ENCODE data around the gene ACSF3. TPM values are rescaled to one million over a fixed set of nuclear protein-coding genes. Genes with fewer than 3 reads are reported as not detected.

ACSF3 gene
- polyA plus RNA-seq, 1 donor from 2014 or later: 20.8 TPM

DNA sequence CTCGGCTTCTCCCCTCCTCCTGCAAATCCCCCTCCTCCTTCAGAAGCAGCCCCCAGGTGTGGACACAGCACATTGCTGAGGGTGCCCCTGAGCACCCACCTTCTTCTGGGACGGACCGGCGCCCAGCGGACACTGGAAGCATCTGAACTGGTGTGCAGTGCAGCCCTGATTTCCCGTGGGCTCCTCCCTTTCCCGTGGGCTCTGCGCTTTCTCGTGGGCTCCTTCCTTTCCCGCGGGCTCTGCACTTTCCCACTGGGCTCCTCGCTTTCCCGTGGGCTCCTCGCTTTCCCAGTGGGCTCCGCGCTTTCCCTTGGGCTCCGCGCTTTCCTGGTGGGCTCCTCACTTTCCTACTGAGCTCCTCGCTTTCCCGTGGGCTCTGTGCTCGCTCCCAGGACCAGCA is 32.6 kb upstream of the ACSF3 start:
- Histone ChIP-seq H3K9me3 (ENCODE audit: low read length) (no peaks in the 10 kb centered on the region), H3K9me2 (ENCODE audit: insufficient read depth, low read length) (no peaks in the 10 kb centered on the region), H3F3A (ENCODE audit: insufficient read depth, low read length, poor library complexity, severe bottlenecking) (no peaks in the 10 kb centered on the region), H3K9ac (ENCODE audit: low read length) (no peak overlapping the region), H3K4me2 (ENCODE audit: low read length) (no peak overlapping the region), H3K27me3 (ENCODE audit: insufficient read depth, low read depth, low read length) (no peaks in the 10 kb centered on the region), H4K20me1 (ENCODE audit: insufficient read depth) (no peaks in the 10 kb centered on the region), H3K79me2 (replicated peaks; ENCODE audit: insufficient read depth, low read length) (no peaks in the 10 kb centered on the region), H3K36me3 (ENCODE audit: insufficient read depth, low read length) (no peaks in the 10 kb centered on the region), H2AFZ (ENCODE audit: low read depth, low read length) (no peak overlapping the region), H3K27ac (ENCODE audit: low read length) (no peak overlapping the region), H3K4me3 (ENCODE audit: low read length) (no peak overlapping the region)
- TF ChIP-seq, protein P1, sequence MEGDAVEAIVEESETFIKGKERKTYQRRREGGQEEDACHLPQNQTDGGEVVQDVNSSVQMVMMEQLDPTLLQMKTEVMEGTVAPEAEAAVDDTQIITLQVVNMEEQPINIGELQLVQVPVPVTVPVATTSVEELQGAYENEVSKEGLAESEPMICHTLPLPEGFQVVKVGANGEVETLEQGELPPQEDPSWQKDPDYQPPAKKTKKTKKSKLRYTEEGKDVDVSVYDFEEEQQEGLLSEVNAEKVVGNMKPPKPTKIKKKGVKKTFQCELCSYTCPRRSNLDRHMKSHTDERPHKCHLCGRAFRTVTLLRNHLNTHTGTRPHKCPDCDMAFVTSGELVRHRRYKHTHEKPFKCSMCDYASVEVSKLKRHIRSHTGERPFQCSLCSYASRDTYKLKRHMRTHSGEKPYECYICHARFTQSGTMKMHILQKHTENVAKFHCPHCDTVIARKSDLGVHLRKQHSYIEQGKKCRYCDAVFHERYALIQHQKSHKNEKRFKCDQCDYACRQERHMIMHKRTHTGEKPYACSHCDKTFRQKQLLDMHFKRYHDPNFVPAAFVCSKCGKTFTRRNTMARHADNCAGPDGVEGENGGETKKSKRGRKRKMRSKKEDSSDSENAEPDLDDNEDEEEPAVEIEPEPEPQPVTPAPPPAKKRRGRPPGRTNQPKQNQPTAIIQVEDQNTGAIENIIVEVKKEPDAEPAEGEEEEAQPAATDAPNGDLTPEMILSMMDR (IDR thresholded peaks at IDR 0.05; ENCODE audit: poor library complexity, severe bottlenecking): no peak
- TF ChIP-seq EZH2 (IDR thresholded peaks at IDR 0.05; ENCODE audit: borderline replicate concordance, insufficient read depth, low read length, poor library complexity, severe bottlenecking) (no peak), SMC3 (conservative IDR thresholded peaks at IDR 0.05; ENCODE audit: poor library complexity) (no peak), POLR2AphosphoS5 (IDR thresholded peaks at IDR 0.05) (no peak), MXI1 (conservative IDR thresholded peaks at IDR 0.05; ENCODE audit: poor library complexity, severe bottlenecking) (no peak), TAF1 (IDR thresholded peaks at IDR 0.05; ENCODE audit: low read depth) (no peak), RAD21 (conservative IDR thresholded peaks at IDR 0.05) (no peak), EP300 (conservative IDR thresholded peaks at IDR 0.05; ENCODE audit: poor library complexity, severe bottlenecking) (no peak)
- TF ChIP-seq, protein P2, sequence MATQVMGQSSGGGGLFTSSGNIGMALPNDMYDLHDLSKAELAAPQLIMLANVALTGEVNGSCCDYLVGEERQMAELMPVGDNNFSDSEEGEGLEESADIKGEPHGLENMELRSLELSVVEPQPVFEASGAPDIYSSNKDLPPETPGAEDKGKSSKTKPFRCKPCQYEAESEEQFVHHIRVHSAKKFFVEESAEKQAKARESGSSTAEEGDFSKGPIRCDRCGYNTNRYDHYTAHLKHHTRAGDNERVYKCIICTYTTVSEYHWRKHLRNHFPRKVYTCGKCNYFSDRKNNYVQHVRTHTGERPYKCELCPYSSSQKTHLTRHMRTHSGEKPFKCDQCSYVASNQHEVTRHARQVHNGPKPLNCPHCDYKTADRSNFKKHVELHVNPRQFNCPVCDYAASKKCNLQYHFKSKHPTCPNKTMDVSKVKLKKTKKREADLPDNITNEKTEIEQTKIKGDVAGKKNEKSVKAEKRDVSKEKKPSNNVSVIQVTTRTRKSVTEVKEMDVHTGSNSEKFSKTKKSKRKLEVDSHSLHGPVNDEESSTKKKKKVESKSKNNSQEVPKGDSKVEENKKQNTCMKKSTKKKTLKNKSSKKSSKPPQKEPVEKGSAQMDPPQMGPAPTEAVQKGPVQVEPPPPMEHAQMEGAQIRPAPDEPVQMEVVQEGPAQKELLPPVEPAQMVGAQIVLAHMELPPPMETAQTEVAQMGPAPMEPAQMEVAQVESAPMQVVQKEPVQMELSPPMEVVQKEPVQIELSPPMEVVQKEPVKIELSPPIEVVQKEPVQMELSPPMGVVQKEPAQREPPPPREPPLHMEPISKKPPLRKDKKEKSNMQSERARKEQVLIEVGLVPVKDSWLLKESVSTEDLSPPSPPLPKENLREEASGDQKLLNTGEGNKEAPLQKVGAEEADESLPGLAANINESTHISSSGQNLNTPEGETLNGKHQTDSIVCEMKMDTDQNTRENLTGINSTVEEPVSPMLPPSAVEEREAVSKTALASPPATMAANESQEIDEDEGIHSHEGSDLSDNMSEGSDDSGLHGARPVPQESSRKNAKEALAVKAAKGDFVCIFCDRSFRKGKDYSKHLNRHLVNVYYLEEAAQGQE (IDR thresholded peaks at IDR 0.05; ENCODE audit: borderline replicate concordance): no peak

DNA sequence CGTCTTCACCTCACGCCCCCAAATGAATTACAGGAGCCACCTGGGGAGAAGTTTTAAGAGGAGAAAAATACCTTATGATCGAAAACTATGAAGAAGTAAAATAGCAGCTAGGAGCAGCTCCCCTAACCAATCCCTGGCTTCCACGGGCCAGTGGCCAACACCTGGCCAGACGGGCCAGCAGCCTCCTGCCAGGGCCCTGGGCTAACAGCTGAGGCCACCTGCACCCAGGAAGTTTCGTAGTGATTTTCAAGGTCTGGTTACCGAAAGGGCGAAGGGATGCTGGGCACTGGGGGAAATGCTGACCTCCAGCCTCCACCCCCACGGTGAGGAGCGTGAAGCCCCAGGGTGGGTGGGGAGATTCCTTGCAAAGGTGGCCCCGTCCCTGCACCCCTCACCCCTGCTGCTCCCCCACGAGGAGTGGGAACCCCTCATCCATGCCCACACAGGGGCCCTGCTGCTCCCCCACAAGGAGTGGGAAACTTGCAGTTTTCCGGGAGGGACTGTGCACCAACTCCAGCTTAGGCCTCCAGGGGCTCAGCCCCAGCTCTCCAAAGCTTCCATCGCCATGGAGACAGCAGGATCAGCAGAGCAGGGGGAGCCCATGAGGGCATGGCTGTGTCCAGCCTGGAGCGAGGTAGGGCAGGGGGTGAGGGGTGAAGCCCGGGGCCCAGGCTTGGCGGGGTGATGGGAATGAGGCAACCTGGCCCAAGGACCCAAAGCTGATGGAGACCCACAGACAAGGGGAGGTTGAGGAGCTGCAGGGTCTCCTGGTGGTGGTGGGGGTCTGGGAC is 31.9 kb upstream of the ACSF3 start:
- Histone ChIP-seq H2AFZ (ENCODE audit: low read depth, low read length) (no peak overlapping the region), H4K20me1 (ENCODE audit: insufficient read depth) (no peaks in the 10 kb centered on the region), H3K27me3 (ENCODE audit: insufficient read depth, low read depth, low read length) (no peaks in the 10 kb centered on the region), H3K27ac (ENCODE audit: low read length) (no peak overlapping the region), H3K4me2 (ENCODE audit: low read length) (no peak overlapping the region), H3K9me3 (ENCODE audit: low read length) (no peaks in the 10 kb centered on the region), H3K4me3 (ENCODE audit: low read length) (no peak overlapping the region), H3F3A (ENCODE audit: insufficient read depth, low read length, poor library complexity, severe bottlenecking) (no peaks in the 10 kb centered on the region), H3K9me2 (ENCODE audit: insufficient read depth, low read length) (no peaks in the 10 kb centered on the region), H3K36me3 (ENCODE audit: insufficient read depth, low read length) (no peaks in the 10 kb centered on the region), H3K9ac (ENCODE audit: low read length) (no peak overlapping the region), H3K79me2 (replicated peaks; ENCODE audit: insufficient read depth, low read length) (no peaks in the 10 kb centered on the region)
- no peak for TF ChIP-seq POLR2AphosphoS5 (IDR thresholded peaks at IDR 0.05)
- TF ChIP-seq, protein P1 (IDR thresholded peaks at IDR 0.05; ENCODE audit: poor library complexity, severe bottlenecking): no peak
- no peak for TF ChIP-seq EP300 (conservative IDR thresholded peaks at IDR 0.05; ENCODE audit: poor library complexity, severe bottlenecking)
- no peak for TF ChIP-seq EZH2 (IDR thresholded peaks at IDR 0.05; ENCODE audit: borderline replicate concordance, insufficient read depth, low read length, poor library complexity, severe bottlenecking)
- TF ChIP-seq TAF1 (IDR thresholded peaks at IDR 0.05; ENCODE audit: low read depth): no peak
- no peak for TF ChIP-seq RAD21 (conservative IDR thresholded peaks at IDR 0.05)
- no peak for TF ChIP-seq SMC3 (conservative IDR thresholded peaks at IDR 0.05; ENCODE audit: poor library complexity)
- TF ChIP-seq, protein P2 (IDR thresholded peaks at IDR 0.05; ENCODE audit: borderline replicate concordance): no peak
- no peak for TF ChIP-seq MXI1 (conservative IDR thresholded peaks at IDR 0.05; ENCODE audit: poor library complexity, severe bottlenecking)

Data from neural cell (in vitro differentiated cells).